Gastrocnemius medialis (tissue), 4 donors: Measurements from ENCODE around the gene NSUN2. TPM values are rescaled to one million over a fixed set of nuclear protein-coding genes. Genes with fewer than 3 reads are reported as not detected.
A peak's percentile ranks its signal among the peaks of the same experiment; 100 is the strongest.

Experiments
- ATAC-seq, 2 donors: fragments of 150-250 bp; one replicate each; pipeline ENCODE4 v1.9.1; 2016
- DNase-seq, 2 donors: peaks; one replicate each; pipeline ENCODE4 v3.0.0-alpha.2; 2019
- H3K27ac ChIP-seq, 4 donors: fragments of 200-600 bp; sonication (generic); 1 replicate in 1 of 4; 2 replicates in 3 of 4; pipeline ENCODE4 v1.5.1; 2016 to 2018; ENCODE audit warnings: mild to moderate bottlenecking in 2 of 4, moderate library complexity in 1 of 4
- H3K27me3 ChIP-seq, 3 donors: fragments of 200-600 bp; sonication (generic) in 2 of 3; 1 replicate in 1 of 3; 2 replicates in 2 of 3; pipeline versions ENCODE4 v1.5.1 to v1.6.0; 2016 to 2019; ENCODE audit warnings: mild to moderate bottlenecking in 1 of 3, moderate library complexity in 1 of 3
- H3K36me3 ChIP-seq, 2 donors: fragments of 200-600 bp; sonication (generic) in 1 of 2; one replicate each; pipeline ENCODE4 v1.5.1; 2017 to 2018
- H3K4me1 ChIP-seq, 2 donors: fragments of 200-600 bp; sonication (generic) in 1 of 2; one replicate each; pipeline ENCODE4 v1.5.1; 2016 to 2017; ENCODE audit warnings: mild to moderate bottlenecking in 2 of 2
- H3K4me3 ChIP-seq, 4 donors: fragments of 200-600 bp; sonication (generic) in 3 of 4; 1 replicate in 1 of 4; 2 replicates in 3 of 4; pipeline ENCODE4 v1.5.1; 2016 to 2019; ENCODE audit warnings: mild to moderate bottlenecking in 2 of 4
- H3K9me3 ChIP-seq, 3 donors: fragments of 200-600 bp; sonication (generic) in 2 of 3; 1 replicate in 1 of 3; 2 replicates in 2 of 3; pipeline ENCODE4 v1.5.1; 2016 to 2019
- CTCF ChIP-seq, 5 experiments: fragments of 450-650 bp in 3 of 5; fragments of 200-600 bp in 2 of 5; sonication (generic) in 2 of 5; IDR thresholded peaks in 4 of 5; conservative IDR thresholded peaks in 1 of 5; 1 replicate in 4 of 5; 2 replicates in 1 of 5; pipeline ENCODE4 v1.5.1; 2016 to 2019; ENCODE audit warnings: antibody characterized with exemption in 5 of 5, mild to moderate bottlenecking in 3 of 5, moderate library complexity in 3 of 5
- POLR2A ChIP-seq, 2 donors: fragments of 450-650 bp; IDR thresholded peaks; one replicate each; pipeline ENCODE4 v1.6.1; 2017; ENCODE audit warnings: antibody characterized with exemption in 2 of 2, mild to moderate bottlenecking in 2 of 2, moderate library complexity in 2 of 2
- in situ Hi-C, 4 donors: fragments of 200-750 bp; cut with MboI; loops; one replicate each; pipeline versions ENCODE4 v1.15.0 to v1.8.0; 2017; ENCODE audit warnings: low sequenced_read_pairs in 4 of 4
- intact Hi-C: fragments of 100-400 bp; cut with DNase I; formaldehyde crosslinking; loops from one replicate; pipeline ENCODE4 v1.15.1; 2023; ENCODE audit warnings: low total_unique reads
- total RNA-seq, 4 donors: library from RNA; depleted of rRNA; stranded (reverse); fragments of >200 nt; gene quantifications; one replicate each; pipeline versions ENCODE4 v1.1.0 to v1.2.3, GENCODE V29; 2016

The NSUN2 gene
- total RNA-seq, 4 donors from 2014 or later: 29.4 to 45.9 (median 38.0) TPM

- H3K36me3 ChIP-seq: no peaks in the 10 kb centered on the region
- TF ChIP-seq CTCF (IDR thresholded peaks at IDR 0.05 in 4 of 5, conservative IDR thresholded peaks at IDR 0.05 in 1 of 5) (no peak), POLR2A (IDR thresholded peaks at IDR 0.05) (no peak)
- in situ Hi-C loops: loop anchor here in 3 of 4 donors (25.0 kb wide), 2 partner anchors 695 to 1095 kb away; no protein-coding TSS in a partner anchor
- no peaks in the 10 kb centered on the region for H3K9me3 ChIP-seq
- peaks cover 0 to 3% (median 0%) of the 10 kb centered on the region in 3 donors for H3K27me3 ChIP-seq
- H3K4me1 ChIP-seq: peaks cover 0 to 4% of the 10 kb centered on the region in 2 donors
- no peak for DNase-seq
- H3K27ac ChIP-seq: no peak overlapping the region
- intact Hi-C loops: no loop called here
- H3K4me3 ChIP-seq: peak overlapping the region in 3 of 4 donors; percentile 38 to 47 (median 46)
- peak in 1 of 2 donors; percentile 21 for ATAC-seq
Observed at GRCh38 chr5:6582507-6583048, 50.3 kb downstream of the NSUN2 start.

- H3K27ac ChIP-seq: no peak overlapping the region
- H3K27me3 ChIP-seq: peaks cover 0 to 3% (median 0%) of the 10 kb centered on the region in 3 donors
- intact Hi-C loops (no loop called here), in situ Hi-C loops (loop anchor here in 3 of 4 donors (25.0 kb wide), 2 partner anchors 694 to 1094 kb away; no protein-coding TSS in a partner anchor)
- no peaks in the 10 kb centered on the region for H3K9me3 ChIP-seq
- peaks cover 0 to 4% of the 10 kb centered on the region in 2 donors for H3K4me1 ChIP-seq
- no peak for TF ChIP-seq POLR2A (IDR thresholded peaks at IDR 0.05)
- TF ChIP-seq CTCF (IDR thresholded peaks at IDR 0.05 in 4 of 5, conservative IDR thresholded peaks at IDR 0.05 in 1 of 5): no peak
- DNase-seq (no peak), ATAC-seq (no peak)
- no peak overlapping the region for H3K4me3 ChIP-seq
- H3K36me3 ChIP-seq: no peaks in the 10 kb centered on the region
Observed at GRCh38 chr5:6581559-6582426, 51.1 kb downstream of the NSUN2 start.

GRCh38 chr5:6581090-6581489, 51.8 kb downstream of the NSUN2 start:
- intact Hi-C loops (no loop called here), in situ Hi-C loops (loop anchor here in 3 of 4 donors (25.0 kb wide), 2 partner anchors 694 to 1094 kb away; no protein-coding TSS in a partner anchor)
- Histone ChIP-seq H3K27me3 (peaks cover 0 to 3% (median 0%) of the 10 kb centered on the region in 3 donors), H3K4me3 (no peak overlapping the region), H3K9me3 (no peaks in the 10 kb centered on the region), H3K27ac (no peak overlapping the region), H3K36me3 (no peaks in the 10 kb centered on the region), H3K4me1 (peaks cover 7% of the 10 kb centered on the region in 2 donors)
- DNase-seq (no peak), ATAC-seq (no peak)
- TF ChIP-seq CTCF (IDR thresholded peaks at IDR 0.05 in 4 of 5, conservative IDR thresholded peaks at IDR 0.05 in 1 of 5): no peak
- no peak for TF ChIP-seq POLR2A (IDR thresholded peaks at IDR 0.05)

GRCh38 chr5:6579535-6579934, 53.3 kb downstream of the NSUN2 start:
- intact Hi-C loops: loop anchor here (5.0 to 10.0 kb wide), 2 partner anchors 692 to 785 kb away; no protein-coding TSS in a partner anchor
- no peak overlapping the region for H3K27ac ChIP-seq
- H3K36me3 ChIP-seq: no peaks in the 10 kb centered on the region
- no peak for TF ChIP-seq CTCF (IDR thresholded peaks at IDR 0.05 in 4 of 5, conservative IDR thresholded peaks at IDR 0.05 in 1 of 5)
- no peak for TF ChIP-seq POLR2A (IDR thresholded peaks at IDR 0.05)
- no peak for DNase-seq
- in situ Hi-C loops: loop anchor here in 3 of 4 donors (10.0 to 25.0 kb wide), 3 partner anchors 692 to 1095 kb away; no protein-coding TSS in a partner anchor
- no peak overlapping the region for H3K4me3 ChIP-seq
- H3K4me1 ChIP-seq: peaks cover 10 to 13% of the 10 kb centered on the region in 2 donors
- no peak for ATAC-seq
- peaks cover 0 to 3% (median 0%) of the 10 kb centered on the region in 3 donors for H3K27me3 ChIP-seq
- no peaks in the 10 kb centered on the region for H3K9me3 ChIP-seq
